Esophagus squamous epithelium (tissue), 5 donors: Measurements from ENCODE around the gene LIN52. TPM values are rescaled to one million over a fixed set of nuclear protein-coding genes. Genes with fewer than 3 reads are reported as not detected.

Experiments
- DNase-seq: peaks from one replicate; lab custom pipeline; 2025; lab: John Stamatoyannopoulos, UW
- H3K27ac ChIP-seq, 4 donors: fragments of 200-600 bp; sonication (generic); one replicate each; pipeline ENCODE4 v1.5.1; 2016 to 2019; ENCODE audit warnings: mild to moderate bottlenecking in 1 of 4
- H3K27me3 ChIP-seq, 4 donors: fragments of 200-600 bp; sonication (generic); 1 replicate in 3 of 4; 2 replicates in 1 of 4; pipeline versions ENCODE4 v1.5.1 to v1.6.0; 2017 to 2021; ENCODE audit warnings: antibody characterized with exemption in 1 of 4
- H3K36me3 ChIP-seq, 3 donors: fragments of 200-600 bp; sonication (generic); one replicate each; pipeline ENCODE4 v1.5.1; 2016 to 2019
- H3K4me1 ChIP-seq, 3 donors: fragments of 200-600 bp; sonication (generic); one replicate each; pipeline ENCODE4 v1.5.1; 2017 to 2019
- H3K4me3 ChIP-seq, 4 donors: fragments of 200-600 bp; sonication (generic); 1 replicate in 3 of 4; 2 replicates in 1 of 4; pipeline ENCODE4 v1.5.1; 2016 to 2019; ENCODE audit warnings: mild to moderate bottlenecking in 2 of 4, moderate library complexity in 1 of 4
- H3K9me3 ChIP-seq, 3 donors: fragments of 200-600 bp; sonication (generic); one replicate each; pipeline ENCODE4 v1.5.1; 2016 to 2019
- POLR2A ChIP-seq, 4 donors: fragments of 450-650 bp; IDR thresholded peaks; one replicate each; pipeline ENCODE4 v1.6.1; 2017; ENCODE audit warnings: antibody characterized with exemption in 4 of 4, mild to moderate bottlenecking in 4 of 4, moderate library complexity in 3 of 4
- WGBS, 2 donors: methylation state at CpG; one replicate each; pipeline ENCODE4 v1.1.5; 2018; 5-methylcytosine and 5-hydroxymethylcytosine counted together
- intact Hi-C: fragments of 100-400 bp; cut with DNase I; formaldehyde crosslinking; loops from one replicate; pipeline ENCODE4 v1.15.0; 2022
- total RNA-seq, 4 donors: library from RNA; depleted of rRNA; stranded (reverse); fragments of >200 nt; gene quantifications; one replicate each; pipeline ENCODE4 v1.1.0, GENCODE V29; 2016
- TF ChIP-seq, protein P1 (sequence below), 6 experiments: fragments of 450-650 bp in 4 of 6; fragments of 200-600 bp in 2 of 6; sonication (generic) in 2 of 6; IDR thresholded peaks; one replicate each; pipeline ENCODE4 v1.5.1; 2016 to 2019; ENCODE audit warnings: antibody characterized with exemption in 6 of 6, mild to moderate bottlenecking in 4 of 6, moderate library complexity in 4 of 6
- donor health status: DM: yes; HTN: yes; CAD: no.

LIN52 gene
- total RNA-seq, 4 donors from 2014 or later: 2.4 to 8.9 (median 6.1) TPM

DNA sequence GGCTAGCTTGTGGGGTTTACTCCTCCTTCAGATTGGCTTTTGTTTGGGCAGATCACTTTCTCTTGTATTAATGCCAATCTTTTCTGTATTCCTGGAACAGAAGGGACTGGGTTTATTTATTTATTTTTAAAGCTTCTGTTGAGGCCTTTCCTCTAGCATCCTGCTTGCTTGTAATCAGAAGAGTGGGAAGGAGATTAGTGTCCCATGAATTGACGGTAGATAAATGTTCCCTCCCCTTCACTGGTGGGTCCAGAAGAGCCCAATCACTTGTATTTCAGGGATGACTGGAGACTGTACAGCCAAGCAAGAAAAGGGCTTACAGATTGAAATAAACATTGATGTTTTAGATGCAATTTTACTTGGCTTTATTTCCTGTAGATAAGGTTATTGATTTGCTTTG, 71.0 kb downstream of the LIN52 start:
- Histone ChIP-seq H3K9me3 (no peaks in the 10 kb centered on the region), H3K27me3 (no peaks in the 10 kb centered on the region), H3K27ac (no peak overlapping the region), H3K4me3 (no peak overlapping the region), H3K4me1 (no peaks in the 10 kb centered on the region), H3K36me3 (no peaks in the 10 kb centered on the region)
- intact Hi-C loops: no loop called here
- 72 to 100% methylated on average over 1 of the region's 1 CpG for WGBS, 2 donors
- TF ChIP-seq, protein P1, sequence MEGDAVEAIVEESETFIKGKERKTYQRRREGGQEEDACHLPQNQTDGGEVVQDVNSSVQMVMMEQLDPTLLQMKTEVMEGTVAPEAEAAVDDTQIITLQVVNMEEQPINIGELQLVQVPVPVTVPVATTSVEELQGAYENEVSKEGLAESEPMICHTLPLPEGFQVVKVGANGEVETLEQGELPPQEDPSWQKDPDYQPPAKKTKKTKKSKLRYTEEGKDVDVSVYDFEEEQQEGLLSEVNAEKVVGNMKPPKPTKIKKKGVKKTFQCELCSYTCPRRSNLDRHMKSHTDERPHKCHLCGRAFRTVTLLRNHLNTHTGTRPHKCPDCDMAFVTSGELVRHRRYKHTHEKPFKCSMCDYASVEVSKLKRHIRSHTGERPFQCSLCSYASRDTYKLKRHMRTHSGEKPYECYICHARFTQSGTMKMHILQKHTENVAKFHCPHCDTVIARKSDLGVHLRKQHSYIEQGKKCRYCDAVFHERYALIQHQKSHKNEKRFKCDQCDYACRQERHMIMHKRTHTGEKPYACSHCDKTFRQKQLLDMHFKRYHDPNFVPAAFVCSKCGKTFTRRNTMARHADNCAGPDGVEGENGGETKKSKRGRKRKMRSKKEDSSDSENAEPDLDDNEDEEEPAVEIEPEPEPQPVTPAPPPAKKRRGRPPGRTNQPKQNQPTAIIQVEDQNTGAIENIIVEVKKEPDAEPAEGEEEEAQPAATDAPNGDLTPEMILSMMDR (IDR thresholded peaks at IDR 0.05): no peak
- no peak for TF ChIP-seq POLR2A (IDR thresholded peaks at IDR 0.05)
- DNase-seq: no peak

DNA sequence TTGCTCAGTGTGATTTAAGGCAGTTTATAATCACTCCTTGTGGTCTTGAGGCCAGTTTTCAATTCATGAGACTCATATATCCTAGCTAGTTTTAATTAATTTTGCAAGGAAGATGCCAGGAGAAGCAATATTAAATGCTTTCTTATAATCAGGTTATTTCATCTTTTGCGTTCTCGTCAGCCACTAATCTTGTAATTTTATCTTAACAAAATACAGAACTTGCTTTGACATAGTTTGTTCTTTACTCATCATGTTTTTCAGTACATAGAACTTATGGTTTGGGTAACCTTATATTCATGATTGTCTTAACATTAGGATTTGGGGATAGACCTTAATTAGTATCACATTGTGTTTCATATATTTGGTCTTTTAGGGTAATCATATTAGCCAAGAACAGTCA, 76.0 kb downstream of the LIN52 start:
- H3K27ac ChIP-seq: no peak overlapping the region
- no peak for DNase-seq
- H3K4me1 ChIP-seq: no peaks in the 10 kb centered on the region
- no peak overlapping the region for H3K4me3 ChIP-seq
- H3K9me3 ChIP-seq: no peaks in the 10 kb centered on the region
- peaks cover 0 to 15% (median 0%) of the 10 kb centered on the region in 3 donors for H3K36me3 ChIP-seq
- H3K27me3 ChIP-seq: no peaks in the 10 kb centered on the region
- no peak for TF ChIP-seq POLR2A (IDR thresholded peaks at IDR 0.05)
- TF ChIP-seq, protein P1 (IDR thresholded peaks at IDR 0.05): no peak
- intact Hi-C loops: no loop called here
- 95 to 98% methylated on average over 2 of the region's 2 CpGs for WGBS, 2 donors

DNA sequence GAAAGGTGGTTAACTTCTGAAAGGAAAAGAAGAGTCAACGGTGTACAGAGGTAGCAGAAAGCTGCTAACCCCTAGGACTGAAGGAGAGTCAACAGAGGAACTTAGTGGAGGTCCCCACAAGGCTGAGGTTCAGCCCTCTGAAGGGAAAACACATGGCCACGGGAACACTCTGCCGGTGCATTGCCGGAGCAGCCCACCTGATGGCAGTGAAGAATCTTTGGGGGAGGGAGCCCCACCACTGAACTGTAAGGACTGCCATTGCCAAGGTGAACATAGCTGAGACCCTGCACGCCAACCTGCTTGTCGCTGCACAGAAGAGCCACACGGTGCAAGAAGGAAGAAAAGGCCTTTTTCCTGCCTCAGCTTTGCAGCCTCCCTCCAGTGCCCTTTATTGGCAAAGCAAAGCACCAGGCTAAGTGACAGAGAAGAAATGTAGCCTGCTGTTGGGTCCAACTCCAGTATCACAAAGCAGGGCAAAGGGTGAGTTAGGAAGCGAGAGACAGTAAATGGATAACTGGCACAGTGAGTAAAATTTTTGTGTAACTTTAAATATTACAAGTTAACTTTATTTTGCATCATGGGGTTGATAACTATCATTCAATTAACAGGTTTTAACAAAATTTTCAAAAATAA, 76.9 kb downstream of the LIN52 start:
- 80 to 93% methylated on average over 8 of the region's 8 CpGs for WGBS, 2 donors
- Histone ChIP-seq H3K9me3 (no peaks in the 10 kb centered on the region), H3K36me3 (peaks cover 0 to 20% (median 0%) of the 10 kb centered on the region in 3 donors), H3K27ac (no peak overlapping the region), H3K27me3 (no peaks in the 10 kb centered on the region), H3K4me1 (no peaks in the 10 kb centered on the region), H3K4me3 (no peak overlapping the region)
- TF ChIP-seq, protein P1 (IDR thresholded peaks at IDR 0.05): no peak
- TF ChIP-seq POLR2A (IDR thresholded peaks at IDR 0.05): no peak
- intact Hi-C loops: no loop called here
- DNase-seq: no peak

DNA sequence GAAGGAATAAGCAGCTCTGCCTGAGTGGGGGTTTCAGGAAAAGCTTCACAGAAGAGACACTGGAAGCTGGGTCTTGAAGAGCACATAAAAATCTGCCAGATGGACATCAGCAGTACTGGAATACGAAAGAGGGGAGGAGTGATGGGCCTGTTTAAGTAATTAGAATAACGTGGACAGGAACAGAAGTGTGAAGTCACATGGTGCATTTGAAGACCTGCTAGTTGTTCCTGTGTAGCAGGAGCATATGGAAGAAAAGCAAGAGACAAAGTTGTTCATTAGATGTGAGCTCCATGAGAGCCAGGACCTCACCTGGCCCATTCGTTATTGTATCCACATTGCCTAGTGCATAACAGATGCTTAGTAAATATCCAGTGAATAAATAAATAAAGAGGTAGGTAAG, 85.2 kb downstream of the LIN52 start:
- H3K27ac ChIP-seq: no peak overlapping the region
- TF ChIP-seq, protein P1 (IDR thresholded peaks at IDR 0.05): no peak
- no peak for TF ChIP-seq POLR2A (IDR thresholded peaks at IDR 0.05)
- intact Hi-C loops: no loop called here
- H3K4me3 ChIP-seq: no peak overlapping the region
- H3K4me1 ChIP-seq: no peaks in the 10 kb centered on the region
- no peaks in the 10 kb centered on the region for H3K9me3 ChIP-seq
- H3K36me3 ChIP-seq: peaks cover 0 to 9% (median 0%) of the 10 kb centered on the region in 3 donors
- no peak for DNase-seq
- 71 to 83% methylated on average over 3 of the region's 3 CpGs for WGBS, 2 donors
- no peaks in the 10 kb centered on the region for H3K27me3 ChIP-seq

DNA sequence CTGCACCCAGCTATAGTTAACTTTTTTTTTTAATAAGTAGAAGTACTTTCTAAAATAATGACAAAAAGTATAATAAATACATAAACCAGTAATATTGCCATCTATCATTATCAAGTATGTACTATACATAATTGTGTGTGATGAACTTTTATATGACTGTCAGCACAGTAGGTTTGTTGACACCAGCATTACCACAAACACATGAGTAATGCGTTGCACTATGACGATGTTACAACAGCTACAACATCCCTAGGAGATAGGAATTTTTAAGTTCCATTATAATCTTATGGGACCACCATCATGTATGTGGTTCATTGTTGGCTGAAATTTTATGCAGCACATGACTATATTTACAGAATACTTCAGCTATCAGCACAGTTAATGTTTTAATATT, 91.6 kb downstream of the LIN52 start:
- no peaks in the 10 kb centered on the region for H3K27me3 ChIP-seq
- 79 to 88% methylated on average over 2 of the region's 2 CpGs for WGBS, 2 donors
- no peak for DNase-seq
- H3K9me3 ChIP-seq: no peaks in the 10 kb centered on the region
- H3K4me1 ChIP-seq: no peaks in the 10 kb centered on the region
- no peaks in the 10 kb centered on the region for H3K36me3 ChIP-seq
- no peak overlapping the region for H3K4me3 ChIP-seq
- no peak overlapping the region for H3K27ac ChIP-seq
- TF ChIP-seq, protein P1 (IDR thresholded peaks at IDR 0.05): no peak
- no peak for TF ChIP-seq POLR2A (IDR thresholded peaks at IDR 0.05)
- intact Hi-C loops: no loop called here
